Measurements from ENCODE around the gene ZNF629.

The ZNF629 gene

DNA sequence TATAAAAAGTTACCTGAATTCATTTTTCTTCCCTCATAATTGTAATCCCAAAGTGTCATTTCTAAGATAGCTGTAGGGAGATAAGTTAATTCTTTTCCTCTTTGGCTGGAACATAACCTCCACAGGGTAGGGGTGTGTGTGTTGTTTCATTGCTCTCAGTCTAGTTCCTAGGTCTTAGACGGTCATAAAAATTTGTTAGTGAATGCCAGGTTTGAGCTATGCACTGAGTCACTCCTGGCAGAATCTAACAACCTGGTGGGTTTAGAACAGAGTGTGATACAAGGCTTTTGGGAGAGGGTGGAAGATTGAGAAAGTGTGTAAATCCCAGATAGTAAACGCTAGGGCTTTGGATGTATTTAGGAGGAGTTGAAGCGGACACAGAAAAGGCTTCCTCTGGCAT lies 39.7 kb downstream of the ZNF629 start:
- DNase-seq, result no peak

DNA sequence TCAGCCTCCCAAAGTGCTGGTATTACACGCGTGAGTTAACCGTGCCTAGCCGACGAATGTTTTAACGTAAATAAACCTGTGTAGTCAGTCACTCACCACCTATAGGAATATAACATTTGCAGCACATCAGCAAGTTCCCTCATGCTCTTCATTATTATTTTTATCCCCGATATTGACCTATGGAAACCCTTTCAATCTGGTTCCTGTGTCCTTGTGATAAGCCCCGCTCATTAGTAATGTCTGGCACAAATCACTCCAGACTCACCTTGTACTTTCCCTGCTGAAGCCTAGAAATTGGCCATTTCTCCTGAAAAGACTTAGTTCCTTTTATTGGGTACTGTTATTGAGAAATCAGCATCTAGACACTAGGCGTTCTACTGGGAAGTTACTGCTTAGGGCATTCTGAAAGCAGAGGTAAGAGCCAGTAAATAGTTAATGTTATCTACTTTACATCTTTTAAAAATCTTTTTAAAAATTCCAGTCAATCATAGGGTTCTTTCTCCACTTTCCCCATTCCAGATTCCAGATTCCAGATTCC lies 40.3 kb downstream of the ZNF629 start:
- DNase-seq, result no peak

DNA sequence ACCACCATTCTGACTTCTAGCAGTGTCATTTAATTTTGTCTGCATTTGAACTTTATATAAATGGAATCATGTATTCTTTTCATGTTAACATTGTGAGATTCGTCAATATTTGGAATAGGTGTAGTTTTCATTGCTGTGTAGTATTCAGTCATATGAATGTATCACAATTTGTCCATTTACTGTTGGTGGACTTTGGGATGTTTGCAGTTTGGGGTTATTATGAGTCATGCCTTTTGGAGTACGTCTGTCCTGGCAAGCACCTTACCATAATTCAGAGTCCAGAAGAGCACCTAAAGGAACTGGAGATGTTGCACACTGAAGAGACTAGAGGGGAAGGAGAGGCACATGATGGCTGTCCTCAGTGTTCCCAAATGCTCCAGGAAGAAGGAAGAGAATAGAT lies 41.9 kb downstream of the ZNF629 start:
- DNase-seq, result no peak

DNA sequence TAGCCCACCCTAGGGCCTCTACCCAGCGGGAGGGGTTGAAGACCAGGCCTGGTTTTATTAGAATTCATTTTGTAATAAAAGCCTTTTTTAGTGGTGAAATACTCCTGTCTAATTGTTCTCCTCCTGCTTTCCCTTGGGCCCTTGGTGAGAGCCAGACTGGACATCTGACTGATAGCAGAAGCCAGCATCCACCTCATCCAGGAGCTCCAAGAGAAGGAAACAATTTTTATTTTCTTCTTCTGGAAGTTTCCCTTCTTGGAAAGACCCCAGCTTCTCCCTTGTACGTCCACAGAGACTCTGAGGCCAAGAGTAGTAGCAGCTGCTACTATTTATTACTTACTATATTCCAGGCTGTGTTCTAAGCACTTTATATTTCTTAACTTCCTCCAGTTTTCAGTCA lies 42.8 kb downstream of the ZNF629 start:
- DNase-seq, result no peak

DNA sequence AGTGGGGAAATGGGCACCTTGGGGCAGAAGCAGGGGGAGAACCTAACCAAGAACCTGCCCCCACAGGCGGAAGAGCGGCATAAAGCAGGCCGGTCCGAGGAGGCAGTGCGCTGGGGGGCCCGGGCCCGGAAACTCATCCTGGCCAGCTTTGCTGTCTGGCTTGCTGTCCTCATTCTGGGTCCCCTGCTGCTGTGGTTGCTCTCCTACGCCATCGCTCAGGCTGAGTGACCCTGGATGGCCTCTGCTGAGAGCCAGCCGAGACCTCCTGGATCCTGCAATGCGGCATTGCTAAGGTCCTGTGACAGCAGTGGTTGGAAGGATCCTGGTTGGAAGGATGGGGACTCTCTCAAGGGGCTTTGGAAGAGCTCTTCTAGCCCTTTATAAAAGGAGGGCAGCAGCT lies 43.3 kb downstream of the ZNF629 start:
- DNase-seq, result no peak

DNA sequence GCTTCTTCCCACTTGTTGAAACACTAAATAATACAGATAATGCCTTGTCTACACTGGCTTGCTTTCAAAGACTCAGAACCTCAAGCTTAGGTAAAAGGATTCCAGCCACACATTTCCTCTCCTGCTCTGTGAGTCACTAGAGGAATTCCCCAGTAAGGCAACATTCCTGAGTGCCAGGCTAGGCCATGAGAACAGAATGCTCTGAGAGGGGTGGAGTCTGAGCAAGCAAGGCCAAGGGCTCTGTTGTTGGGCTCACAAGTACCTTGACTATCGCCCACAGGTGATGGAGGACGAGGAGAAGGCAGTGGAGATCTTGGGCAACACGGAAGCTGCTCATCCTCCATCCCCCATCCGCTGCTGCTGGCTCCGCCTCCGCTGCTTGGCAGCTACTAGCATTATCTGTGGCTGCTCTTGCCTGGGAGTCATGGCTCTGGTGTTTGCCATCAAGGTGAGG lies 45.5 kb downstream of the ZNF629 start:
- peak; percentile 33 for DNase-seq

DNA sequence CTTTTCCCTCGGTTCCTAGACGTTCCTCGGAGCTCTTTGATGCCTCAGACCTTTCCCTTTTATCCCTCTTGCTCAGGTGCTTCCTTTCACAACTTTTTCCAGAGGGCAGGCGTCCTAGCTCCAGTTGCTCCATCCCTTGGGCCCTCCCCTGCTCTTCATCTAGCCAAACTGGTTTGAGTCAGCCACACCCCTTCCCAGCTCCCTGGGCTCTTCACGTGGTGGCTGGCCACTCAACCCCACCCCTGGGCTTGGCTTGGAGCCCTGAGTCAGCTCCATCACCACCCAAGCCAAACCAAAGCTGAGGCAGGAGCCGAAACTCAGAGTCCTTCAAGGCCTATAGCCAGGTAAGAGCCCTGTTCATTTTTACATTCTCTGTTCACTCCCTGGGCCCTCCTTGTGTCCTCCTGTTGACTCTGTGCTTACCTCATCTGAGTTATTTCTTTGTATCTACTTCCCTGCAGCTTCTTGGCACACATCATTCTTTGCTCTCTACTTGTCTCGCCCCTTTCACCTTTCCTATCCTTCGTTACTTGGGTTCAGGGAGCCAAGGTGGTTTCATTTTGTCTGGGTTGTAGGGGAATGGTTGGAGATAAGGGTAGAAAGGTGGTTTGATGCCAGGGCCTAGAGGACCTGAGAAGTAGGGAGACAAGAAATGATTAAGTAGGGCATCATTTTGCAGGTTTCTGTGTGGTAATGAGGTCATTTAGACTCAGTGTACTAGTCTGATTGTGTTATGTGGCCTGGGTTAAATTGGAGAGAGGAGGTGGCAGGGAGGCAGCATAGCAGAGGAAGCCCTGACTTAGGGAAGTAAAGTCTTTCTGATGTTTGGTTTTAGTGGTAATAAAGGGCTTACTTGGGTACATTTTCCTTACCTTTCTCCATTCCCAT lies 46.4 kb downstream of the ZNF629 start:
- DNase-seq, result peak; percentile 99

DNA sequence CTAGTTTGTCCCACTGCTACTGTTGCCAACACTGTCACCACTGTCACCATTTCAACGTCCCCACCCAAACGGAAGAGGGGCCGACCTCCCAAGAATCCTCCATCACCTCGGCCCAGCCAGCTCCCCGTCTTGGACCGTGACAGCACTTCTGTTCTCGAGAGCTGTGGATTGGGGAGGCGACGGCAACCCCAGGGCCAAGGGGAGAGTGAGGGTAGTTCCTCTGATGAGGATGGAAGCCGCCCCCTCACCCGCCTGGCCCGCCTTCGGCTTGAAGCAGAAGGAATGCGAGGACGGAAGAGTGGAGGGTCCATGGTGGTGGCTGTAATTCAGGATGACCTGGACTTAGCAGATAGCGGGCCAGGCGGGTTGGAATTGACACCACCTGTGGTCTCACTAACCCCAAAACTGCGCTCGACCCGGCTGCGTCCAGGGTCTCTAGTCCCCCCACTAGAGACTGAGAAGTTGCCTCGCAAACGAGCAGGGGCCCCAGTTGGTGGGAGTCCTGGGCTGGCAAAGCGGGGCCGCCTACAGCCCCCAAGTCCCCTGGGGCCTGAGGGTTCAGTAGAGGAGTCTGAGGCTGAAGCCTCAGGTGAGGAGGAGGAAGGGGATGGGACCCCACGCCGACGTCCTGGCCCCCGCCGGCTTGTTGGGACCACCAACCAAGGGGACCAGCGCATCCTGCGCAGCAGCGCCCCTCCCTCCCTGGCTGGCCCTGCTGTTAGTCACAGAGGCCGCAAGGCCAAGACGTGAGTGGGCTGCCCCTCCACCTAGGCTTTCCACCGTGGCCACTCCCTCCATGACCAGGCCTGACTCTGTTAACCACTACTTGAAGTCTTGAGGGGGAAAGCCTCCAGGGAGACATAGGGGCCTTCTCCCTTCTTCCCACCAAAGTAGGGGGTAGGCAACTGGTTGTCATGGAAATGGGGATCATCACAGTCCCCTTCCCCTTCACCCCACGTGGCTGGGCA lies 47.7 kb downstream of the ZNF629 start:
- DNase-seq, result no peak

DNA sequence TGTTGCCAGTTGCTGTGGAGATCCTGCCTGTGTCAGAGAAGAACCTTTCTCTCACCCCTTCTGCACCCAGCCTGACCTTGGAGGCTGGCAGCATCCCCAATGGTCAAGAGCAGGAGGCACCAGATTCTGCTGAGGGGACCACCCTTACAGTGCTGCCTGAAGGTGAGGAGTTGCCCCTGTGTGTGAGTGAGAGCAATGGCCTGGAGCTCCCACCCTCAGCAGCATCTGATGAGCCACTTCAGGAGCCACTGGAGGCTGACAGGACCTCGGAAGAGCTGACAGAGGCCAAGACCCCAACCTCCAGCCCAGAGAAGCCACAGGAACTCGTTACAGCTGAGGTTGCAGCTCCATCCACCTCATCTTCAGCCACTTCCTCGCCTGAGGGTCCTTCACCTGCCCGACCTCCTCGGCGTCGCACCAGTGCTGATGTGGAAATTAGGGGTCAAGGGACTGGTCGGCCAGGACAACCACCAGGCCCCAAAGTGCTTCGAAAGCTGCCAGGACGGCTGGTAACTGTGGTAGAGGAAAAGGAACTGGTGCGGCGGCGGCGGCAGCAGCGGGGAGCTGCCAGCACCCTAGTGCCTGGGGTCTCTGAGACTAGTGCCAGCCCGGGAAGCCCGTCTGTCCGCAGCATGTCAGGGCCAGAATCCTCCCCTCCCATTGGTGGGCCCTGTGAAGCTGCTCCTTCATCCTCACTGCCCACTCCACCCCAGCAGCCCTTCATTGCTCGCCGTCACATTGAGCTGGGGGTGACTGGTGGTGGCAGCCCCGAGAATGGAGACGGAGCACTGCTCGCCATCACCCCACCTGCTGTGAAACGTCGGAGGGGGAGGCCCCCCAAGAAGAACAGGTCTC lies 49.0 kb downstream of the ZNF629 start:
- DNase-seq, result no peak

DNA sequence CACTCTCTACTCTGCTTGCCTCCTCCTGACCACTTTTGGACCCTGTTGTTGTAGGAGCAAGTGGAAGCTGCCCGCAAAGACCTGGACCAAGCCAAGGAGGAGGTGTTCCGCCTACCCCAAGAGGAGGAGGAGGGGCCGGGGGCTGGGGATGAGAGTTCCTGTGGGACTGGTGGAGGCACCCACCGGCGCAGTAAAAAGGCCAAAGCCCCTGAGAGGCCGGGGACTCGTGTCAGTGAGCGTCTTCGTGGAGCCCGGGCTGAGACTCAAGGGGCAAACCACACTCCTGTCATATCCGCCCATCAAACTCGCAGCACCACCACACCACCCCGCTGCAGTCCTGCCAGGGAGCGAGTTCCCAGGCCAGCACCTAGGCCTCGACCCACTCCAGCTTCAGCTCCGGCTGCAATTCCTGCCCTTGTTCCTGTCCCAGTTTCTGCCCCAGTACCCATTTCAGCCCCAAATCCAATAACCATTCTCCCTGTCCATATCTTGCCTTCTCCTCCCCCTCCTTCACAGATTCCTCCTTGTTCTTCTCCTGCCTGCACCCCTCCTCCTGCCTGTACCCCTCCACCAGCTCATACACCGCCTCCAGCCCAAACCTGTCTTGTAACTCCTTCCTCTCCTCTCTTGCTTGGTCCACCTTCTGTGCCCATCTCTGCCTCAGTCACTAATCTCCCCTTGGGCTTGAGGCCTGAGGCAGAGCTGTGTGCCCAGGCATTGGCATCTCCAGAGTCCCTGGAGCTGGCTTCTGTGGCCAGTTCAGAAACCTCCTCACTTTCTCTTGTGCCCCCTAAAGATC lies 49.8 kb downstream of the ZNF629 start:
- DNase-seq, result no peak

DNA sequence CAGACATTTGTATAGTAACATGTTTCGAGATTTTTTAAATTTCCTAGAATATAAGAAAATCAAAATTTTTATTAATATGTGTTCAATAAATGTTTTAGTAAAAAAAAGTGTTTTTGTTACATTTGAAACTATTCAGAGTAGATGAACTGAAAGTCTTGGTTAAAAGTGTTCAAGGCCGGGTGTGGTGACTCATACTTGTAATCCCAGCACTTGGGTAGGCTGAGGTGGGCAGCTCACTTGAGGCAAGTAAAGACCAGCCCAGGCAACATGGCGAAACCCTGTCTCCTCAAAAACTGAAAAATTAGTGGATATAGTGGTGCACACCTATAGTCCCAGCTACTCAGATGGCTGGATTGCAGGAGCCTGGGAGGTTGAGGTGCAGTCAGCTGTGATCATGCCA lies 55.6 kb downstream of the ZNF629 start:
- no peak for DNase-seq

DNA sequence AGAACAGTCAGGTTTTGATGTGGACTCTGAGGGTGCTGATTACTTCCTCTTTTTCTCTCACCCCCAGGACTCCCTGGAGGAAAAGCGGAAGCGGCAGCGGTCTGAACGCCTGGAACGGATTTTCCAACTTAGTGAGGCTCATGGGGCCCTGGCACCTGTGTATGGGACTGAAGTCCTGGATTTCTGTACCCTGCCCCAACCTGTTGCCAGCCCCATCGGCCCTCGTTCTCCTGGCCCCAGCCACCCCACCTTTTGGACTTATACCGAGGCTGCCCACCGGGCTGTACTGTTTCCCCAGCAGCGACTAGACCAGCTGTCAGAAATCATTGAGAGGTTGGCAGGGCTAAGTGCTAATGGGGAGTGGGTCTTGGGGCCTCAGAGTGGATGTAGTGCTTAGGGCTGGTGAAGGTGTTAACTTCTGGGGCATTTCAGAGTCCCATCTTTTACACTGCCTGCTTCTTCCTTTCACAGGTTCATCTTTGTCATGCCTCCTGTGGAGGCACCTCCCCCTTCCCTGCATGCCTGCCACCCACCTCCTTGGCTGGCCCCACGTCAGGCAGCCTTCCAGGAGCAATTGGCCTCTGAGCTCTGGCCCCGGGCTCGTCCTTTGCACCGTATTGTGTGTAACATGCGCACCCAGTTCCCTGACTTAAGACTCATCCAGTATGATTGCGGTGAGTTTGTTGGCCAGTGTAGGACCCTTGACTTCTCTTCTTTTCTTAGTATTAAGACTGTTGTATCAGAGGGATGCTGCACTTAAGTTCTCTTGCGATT lies 57.9 kb downstream of the ZNF629 start:
- DNase-seq, result no peak

Measured in NCI-H510A treated with DMSO at 0.1 percent for 48 hours (cell line).